Liver (tissue), 9 donors: ENCODE results near the gene CAT. TPM values are rescaled to one million over a fixed set of nuclear protein-coding genes. Genes with fewer than 3 reads are reported as not detected.

ENCODE experiments used
- DNase-seq: peaks from one replicate; pipeline ENCODE4 v3.0.0-alpha.2; 2017; ENCODE audit warnings: low spot score
- H3K27ac ChIP-seq, 2 donors: one replicate each; pipeline ENCODE4 v1.7.0; 2013; ENCODE audit warnings: inconsistent platforms in 2 of 2, low read length in 2 of 2, control low read depth in 1 of 2, low read depth in 1 of 2, mild to moderate bottlenecking in 1 of 2
- H3K27me3 ChIP-seq, 4 donors: one replicate each; pipeline versions ENCODE4 v1.6.1 to v1.7.0; 2013; ENCODE audit warnings: low read length in 3 of 4, inconsistent platforms in 1 of 4, mild to moderate bottlenecking in 1 of 4, moderate library complexity in 1 of 4; ENCODE audit not compliant: control insufficient read depth in 4 of 4, insufficient read depth in 4 of 4
- H3K36me3 ChIP-seq, 4 donors: one replicate each; pipeline versions ENCODE4 v1.6.1 to v1.7.0; 2013; ENCODE audit warnings: low read length in 3 of 4, mild to moderate bottlenecking in 3 of 4, low read depth in 1 of 4, moderate library complexity in 1 of 4; ENCODE audit not compliant: control insufficient read depth in 4 of 4, insufficient read depth in 3 of 4
- H3K4me1 ChIP-seq, 4 donors: one replicate each; pipeline versions ENCODE4 v1.6.1 to v1.7.0; 2013; ENCODE audit warnings: low read length in 3 of 4, mild to moderate bottlenecking in 3 of 4, moderate library complexity in 1 of 4; ENCODE audit not compliant: control insufficient read depth in 4 of 4, insufficient read depth in 4 of 4
- H3K4me3 ChIP-seq, 3 donors: one replicate each; pipeline versions ENCODE4 v1.6.1 to v1.7.0; 2013; ENCODE audit warnings: low read length in 3 of 3, control low read depth in 1 of 3, low read depth in 1 of 3, mild to moderate bottlenecking in 1 of 3
- H3K9ac ChIP-seq, 2 donors: one replicate each; pipeline ENCODE4 v1.7.0; 2013; ENCODE audit warnings: low read length in 2 of 2, mild to moderate bottlenecking in 2 of 2, moderate library complexity in 2 of 2, control low read depth in 1 of 2, low read depth in 1 of 2
- H3K9me3 ChIP-seq, 4 donors: one replicate each; pipeline versions ENCODE4 v1.6.1 to v1.7.0; 2013; ENCODE audit warnings: low read length in 3 of 4; ENCODE audit not compliant: control insufficient read depth in 4 of 4
- ATF3 ChIP-seq: IDR thresholded peaks from 2 replicates; pipeline ENCODE4 v1.6.1; 2016; ENCODE audit warnings: antibody characterized with exemption
- CTCF ChIP-seq: fragments of 150-350 bp; IDR thresholded peaks from 2 replicates; pipeline ENCODE4 v1.5.1; 2017; ENCODE audit warnings: improper control_type of control experiment, low read depth, low read length; ENCODE audit not compliant: missing input control
- EGR1 ChIP-seq, 2 donors: IDR thresholded peaks; 2 replicates each; pipeline ENCODE4 v1.6.1; 2016 to 2018; ENCODE audit warnings: antibody characterized with exemption in 2 of 2, low read depth in 2 of 2
- FOXA1 ChIP-seq: IDR thresholded peaks from 2 replicates; pipeline ENCODE4 v1.6.1; 2016; ENCODE audit warnings: antibody characterized with exemption
- FOXA2 ChIP-seq: IDR thresholded peaks from 2 replicates; pipeline ENCODE4 v1.6.1; 2016; ENCODE audit warnings: antibody characterized with exemption
- GABPA ChIP-seq, 2 donors: IDR thresholded peaks in 1 of 2; conservative IDR thresholded peaks in 1 of 2; 2 replicates each; pipeline ENCODE4 v1.6.1; 2016; ENCODE audit warnings: antibody characterized with exemption in 2 of 2, mild to moderate bottlenecking in 1 of 2, moderate library complexity in 1 of 2
- HNF4A ChIP-seq, 2 donors: conservative IDR thresholded peaks; 2 replicates each; pipeline ENCODE4 v1.6.1; 2016; ENCODE audit warnings: antibody characterized with exemption in 2 of 2, mild to moderate bottlenecking in 2 of 2
- HNF4G ChIP-seq: IDR thresholded peaks from 2 replicates; pipeline ENCODE4 v1.6.1; 2016; ENCODE audit warnings: antibody characterized with exemption
- JUND ChIP-seq, 2 donors: IDR thresholded peaks; 2 replicates each; pipeline ENCODE4 v1.6.1; 2016; ENCODE audit warnings: antibody characterized with exemption in 2 of 2
- RAD21 ChIP-seq, 2 donors: IDR thresholded peaks; 2 replicates each; pipeline ENCODE4 v1.6.1; 2016; ENCODE audit warnings: antibody characterized with exemption in 2 of 2, mild to moderate bottlenecking in 2 of 2
- REST ChIP-seq: IDR thresholded peaks from 2 replicates; pipeline ENCODE4 v1.6.1; 2016; ENCODE audit warnings: antibody characterized with exemption, mild to moderate bottlenecking
- RXRA ChIP-seq, 2 donors: IDR thresholded peaks; 2 replicates each; pipeline ENCODE4 v1.6.1; 2017 to 2018; ENCODE audit warnings: antibody characterized with exemption in 2 of 2, mild to moderate bottlenecking in 1 of 2
- TAF1 ChIP-seq: conservative IDR thresholded peaks from 2 replicates; pipeline ENCODE4 v1.6.1; 2016; ENCODE audit warnings: antibody characterized with exemption, mild to moderate bottlenecking
- ZBTB33 ChIP-seq: IDR thresholded peaks from 2 replicates; pipeline ENCODE4 v1.6.1; 2016; ENCODE audit warnings: antibody characterized with exemption
- WGBS: extraction: QIAGEN DNeasy Blood & Tissue Kit; methylation state at CpG from one replicate; pipeline ENCODE4 v1.1.7; 2013; 5-methylcytosine and 5-hydroxymethylcytosine counted together
- polyA plus RNA-seq, 2 donors: library from polyadenylated mRNA; stranded (reverse) in 1 of 2; unstranded in 1 of 2; fragments of 200-250 nt in 1 of 2; fragments of >200 nt in 1 of 2; fragmentation: Nextera tagmentation in 1 of 2; extraction: Ambion mirVana in 1 of 2; gene quantifications; one replicate each; pipeline versions ENCODE4 v1.2.1 to v1.2.3, GENCODE V29; 2013 to 2015
- total RNA-seq, 2 donors: library from RNA; depleted of rRNA; stranded (reverse); fragments of >200 nt; gene quantifications; one replicate each; pipeline ENCODE4 v1.2.3, GENCODE V29; 2014
- donor health status: healthy.
- donor health status: healthy.
- donor health status: healthy.
- donor health status: healthy.
- donor health status: healthy.

Gene CAT
- total and polyA plus RNA-seq, 4 donors: 270 to 620 (median 388) TPM

GRCh38 chr11:34490304-34490703 lies 51.6 kb downstream of the CAT start:
- H3K27me3 ChIP-seq: no peaks in the 10 kb centered on the region
- 85% methylated on average over 2 of the region's 2 CpGs for WGBS

More at GRCh38 chr11:34490304-34490703, 51.6 kb downstream of the CAT start:
- H3K4me1 ChIP-seq: peaks cover 0 to 21% (median 14%) of the 10 kb centered on the region in 4 donors
- TF ChIP-seq RAD21 (IDR thresholded peaks at IDR 0.05) (no peak), JUND (IDR thresholded peaks at IDR 0.05) (no peak), FOXA1 (no peak), RXRA (IDR thresholded peaks at IDR 0.05) (no peak), GABPA (IDR thresholded peaks at IDR 0.05 in 1 of 2, conservative IDR thresholded peaks at IDR 0.05 in 1 of 2) (no peak), ZBTB33 (no peak), TAF1 (no peak), HNF4A (conservative IDR thresholded peaks at IDR 0.05) (no peak), HNF4G (no peak), FOXA2 (no peak), ATF3 (no peak), EGR1 (IDR thresholded peaks at IDR 0.05; ENCODE audit: low read depth in 2 of 2) (no peak), REST (no peak), CTCF (no peak)
- H3K9ac ChIP-seq: no peak overlapping the region
- no peaks in the 10 kb centered on the region for H3K9me3 ChIP-seq
- no peak for DNase-seq
- H3K4me3 ChIP-seq: no peak overlapping the region
- H3K27ac ChIP-seq: no peak overlapping the region
- no peaks in the 10 kb centered on the region for H3K36me3 ChIP-seq
